Measurements from ENCODE around the gene ANXA2R.

GRCh38 chr5:43043400-43043756 is 3.3 kb upstream of the ANXA2R start:
- TF ChIP-seq GABPA (IDR thresholded peaks at IDR 0.05; ENCODE audit: low read depth) (no peak), EZH2phosphoT487 (IDR thresholded peaks at IDR 0.05; ENCODE audit: borderline replicate concordance, low read depth) (no peak)
